Measurements from ENCODE around the gene YWHAQ.

YWHAQ gene

GRCh38 chr2:9630736-9631552 is at the start of gene YWHAQ:
TSS of gene YWHAQ (minus strand) at chr2:9630997. CDS start at chr2:9630452, 545 bp downstream.
- ATAC-seq = peak; percentile 88 to 89

GRCh38 chr2:9680082-9680481 is 49.3 kb upstream of the YWHAQ start:
- ATAC-seq = no peak

- no peak for ATAC-seq
Observed at GRCh38 chr2:9679218-9679617, 48.4 kb upstream of the YWHAQ start.

DNA sequence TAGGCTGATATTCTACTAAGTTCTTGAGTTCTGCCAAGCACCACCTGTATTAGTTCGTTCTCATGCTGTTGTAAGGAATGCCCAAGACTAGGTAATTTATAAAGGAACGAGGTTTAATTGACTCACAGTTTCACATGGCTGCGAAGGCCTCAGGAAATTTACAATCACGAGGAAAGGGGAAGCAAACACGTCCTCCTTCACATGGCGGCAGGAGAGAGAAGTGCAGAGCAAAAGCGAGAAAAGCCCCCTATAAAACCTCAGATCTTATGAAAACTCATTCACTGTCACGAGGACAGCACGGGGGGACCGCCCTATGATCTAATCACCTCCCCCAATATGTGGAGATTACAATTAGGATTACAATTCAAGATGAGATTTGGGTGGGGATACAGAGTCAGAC is 47.7 kb upstream of the YWHAQ start:
- ATAC-seq = no peak

DNA sequence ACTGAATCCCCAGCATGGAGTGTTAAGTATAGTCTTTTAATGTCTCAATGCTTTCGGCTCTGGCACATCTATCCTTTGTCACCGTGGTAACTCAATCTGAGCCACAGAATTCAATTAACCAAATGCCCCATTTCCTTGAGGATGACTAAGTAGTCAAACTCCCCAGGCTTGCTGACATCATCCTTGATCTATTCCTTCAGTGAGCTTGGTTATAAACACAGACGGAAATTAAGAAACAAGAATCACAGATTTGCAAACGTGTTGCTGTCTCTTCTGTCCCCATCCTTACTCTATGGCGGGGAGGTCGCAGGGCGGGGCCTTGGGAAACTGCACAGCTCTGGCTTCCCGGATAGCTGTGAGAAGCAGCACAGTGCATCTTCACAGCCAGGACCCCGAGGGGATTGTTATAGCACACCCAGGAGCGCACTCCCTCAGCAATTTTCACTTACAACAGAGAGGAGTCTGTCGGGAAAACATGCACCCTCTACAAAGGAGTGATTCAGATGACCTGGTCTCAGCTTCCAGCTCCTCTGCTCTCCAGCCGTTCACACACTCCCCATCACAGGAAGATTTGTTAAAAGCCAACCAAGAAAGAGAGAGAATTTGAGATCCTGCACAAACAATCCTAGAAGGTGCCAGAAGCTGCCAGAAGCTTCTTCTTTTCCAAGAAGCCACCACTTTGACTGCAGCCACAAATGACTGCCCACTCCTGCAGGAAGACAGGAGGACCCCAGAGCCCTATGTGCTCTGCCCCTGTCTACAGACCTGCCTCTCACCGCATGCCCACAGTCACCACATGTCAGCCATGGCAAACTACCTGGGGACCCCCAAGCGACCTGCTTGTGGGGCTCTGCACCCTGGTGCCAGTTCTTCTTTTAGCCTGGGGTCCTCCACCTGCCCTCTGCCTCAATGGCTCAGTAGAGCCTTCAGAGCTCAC is 44.9 kb upstream of the YWHAQ start:
- ATAC-seq = peak in 1 of 2 donors; percentile 27

DNA sequence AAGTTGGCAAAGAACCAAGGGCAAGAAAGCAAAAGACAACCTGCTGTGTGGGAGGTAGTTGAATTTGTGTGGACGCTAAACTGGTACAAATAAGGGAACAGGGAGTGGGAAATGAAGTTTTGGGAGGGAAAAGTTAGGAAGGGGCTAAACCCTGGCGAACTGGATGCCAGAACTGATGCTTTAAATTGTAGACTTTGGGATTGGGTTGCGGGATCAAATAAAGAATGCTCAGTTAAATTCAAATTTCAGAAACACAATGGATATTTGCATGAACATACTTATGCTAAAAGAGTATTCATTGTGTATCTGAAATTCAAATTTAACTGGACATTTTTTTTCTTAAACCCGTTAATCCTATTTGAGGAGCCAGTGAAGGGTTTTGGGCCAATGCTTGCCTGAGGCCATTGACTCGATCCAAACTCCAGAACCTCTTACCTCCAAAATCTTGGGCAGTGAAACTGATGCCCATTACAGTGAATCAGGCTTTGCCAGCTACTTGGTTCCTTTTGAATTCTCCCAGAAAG is 44.2 kb upstream of the YWHAQ start:
- ATAC-seq = no peak

- ATAC-seq = no peak
Observed at GRCh38 chr2:9673914-9674481, 43.2 kb upstream of the YWHAQ start.

DNA sequence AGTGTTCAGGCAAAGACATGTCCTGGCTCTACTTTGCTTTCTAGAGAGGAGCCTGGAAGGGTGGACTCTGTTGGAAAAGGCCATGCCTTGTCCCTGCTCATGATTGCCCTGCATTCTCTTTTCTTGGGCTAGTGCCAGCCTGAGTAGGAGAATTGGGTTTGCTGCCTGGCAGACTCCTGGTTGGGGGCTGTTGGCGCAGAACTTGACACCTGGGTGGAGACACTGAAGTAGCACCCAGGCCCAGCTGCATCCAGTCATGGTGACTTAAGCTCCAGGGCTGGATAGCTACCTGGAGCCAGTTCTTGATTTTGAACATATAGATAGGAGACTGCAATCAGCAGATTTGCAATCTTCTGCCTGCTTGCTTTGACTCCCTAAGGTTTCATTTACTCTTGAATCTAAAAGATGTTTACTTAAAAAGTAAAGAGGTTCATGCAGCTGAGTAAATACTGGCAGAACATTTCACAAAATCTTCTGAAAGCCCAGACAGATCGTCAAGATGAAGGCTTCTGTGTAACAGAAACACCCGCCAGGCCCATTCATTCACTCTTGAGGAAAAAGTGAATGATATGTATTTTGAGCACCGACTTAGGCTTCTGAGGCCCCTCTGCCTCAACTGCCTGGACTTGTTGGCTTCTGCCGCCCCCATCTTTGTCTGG is 38.0 kb upstream of the YWHAQ start:
- no peak for ATAC-seq

DNA sequence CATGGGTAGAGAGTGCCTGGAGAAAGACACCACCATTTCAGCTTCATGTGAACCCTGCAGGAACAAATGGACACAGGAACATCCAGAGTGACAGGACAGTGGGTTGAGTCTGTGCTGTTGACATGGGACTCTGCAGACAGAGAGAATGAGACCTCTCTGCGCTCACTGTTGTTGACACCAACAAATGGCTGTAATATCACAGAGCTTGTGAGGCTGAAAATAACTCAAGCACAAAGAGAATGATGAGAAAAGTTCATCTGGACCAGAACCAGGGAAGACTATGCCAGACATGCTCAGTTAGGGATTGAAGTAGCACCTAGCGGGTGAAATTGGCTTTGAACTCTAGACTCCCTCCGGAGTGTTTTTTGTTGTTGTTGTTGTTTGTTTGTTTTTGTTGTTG is 37.0 kb upstream of the YWHAQ start:
- ATAC-seq = no peak

- no peak for ATAC-seq
Observed at GRCh38 chr2:9666306-9666705, 35.5 kb upstream of the YWHAQ start.

DNA sequence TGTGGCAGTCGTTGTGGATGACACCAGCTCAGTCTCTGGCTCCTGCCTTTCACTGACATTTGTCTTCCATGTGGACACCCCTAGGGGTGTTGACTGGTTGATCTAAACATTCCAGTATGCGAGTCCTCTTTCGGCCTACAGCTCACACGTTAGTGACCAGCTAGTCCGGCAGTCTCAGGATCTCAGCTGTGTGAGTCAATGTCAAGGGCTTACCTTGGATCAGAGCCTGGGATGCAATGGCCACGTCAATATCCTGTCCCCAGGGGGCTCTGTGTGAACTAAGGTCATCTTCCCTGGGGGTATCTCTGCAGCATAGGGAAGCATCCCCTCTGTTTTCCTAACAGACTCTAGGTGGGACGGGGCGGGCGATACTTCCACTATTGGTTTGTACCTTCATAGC is 35.1 kb upstream of the YWHAQ start:
- ATAC-seq = no peak

GRCh38 chr2:9664365-9664764 is 33.6 kb upstream of the YWHAQ start:
- ATAC-seq = no peak

DNA sequence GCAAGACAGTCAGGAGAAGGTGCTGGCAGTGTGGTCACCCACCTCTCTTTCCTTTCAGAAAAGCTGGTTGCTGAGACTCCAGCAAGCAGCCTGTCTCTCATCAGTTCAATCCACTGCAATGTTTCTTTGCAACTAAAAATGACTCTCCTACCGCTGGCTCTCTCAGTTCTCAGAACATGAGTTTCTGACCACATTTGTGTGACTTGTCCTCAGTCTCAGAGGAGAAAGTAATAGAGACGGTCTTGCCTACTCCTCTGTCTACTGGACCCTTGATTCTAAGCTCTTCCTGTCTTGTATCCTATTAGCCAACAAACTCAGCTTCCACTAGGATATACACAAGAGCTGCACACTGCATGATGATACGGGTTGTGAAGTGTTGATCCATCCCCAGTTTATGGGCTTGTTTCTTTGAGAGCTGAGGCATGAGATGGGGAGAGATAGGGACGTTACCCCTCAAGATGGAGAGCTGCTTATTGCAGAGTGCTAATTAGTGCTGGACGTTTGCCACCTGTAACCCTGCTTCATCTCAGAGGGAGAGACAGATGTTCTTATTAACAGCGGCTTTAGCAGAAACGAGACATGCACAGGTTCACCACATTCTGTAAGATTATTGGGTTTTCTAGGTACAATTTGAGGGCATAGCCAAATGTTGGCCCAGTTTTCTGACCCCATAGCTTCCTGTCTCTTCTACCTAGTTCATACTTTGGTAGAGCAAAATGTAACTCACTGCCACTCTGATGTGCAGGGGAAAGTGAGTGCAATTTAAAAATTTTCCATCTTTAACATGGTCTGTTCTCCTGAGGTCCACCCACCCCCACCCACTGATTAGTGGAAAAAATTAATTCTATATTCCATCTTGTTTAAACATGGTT is 32.4 kb upstream of the YWHAQ start:
- ATAC-seq = peak; percentile 38 to 41

GRCh38 chr2:9661261-9661660 is 30.5 kb upstream of the YWHAQ start:
- ATAC-seq = no peak

GRCh38 chr2:9660781-9661180 is 30.0 kb upstream of the YWHAQ start:
- ATAC-seq = no peak

- no peak for ATAC-seq
Observed at GRCh38 chr2:9660154-9660553, 29.4 kb upstream of the YWHAQ start.

DNA sequence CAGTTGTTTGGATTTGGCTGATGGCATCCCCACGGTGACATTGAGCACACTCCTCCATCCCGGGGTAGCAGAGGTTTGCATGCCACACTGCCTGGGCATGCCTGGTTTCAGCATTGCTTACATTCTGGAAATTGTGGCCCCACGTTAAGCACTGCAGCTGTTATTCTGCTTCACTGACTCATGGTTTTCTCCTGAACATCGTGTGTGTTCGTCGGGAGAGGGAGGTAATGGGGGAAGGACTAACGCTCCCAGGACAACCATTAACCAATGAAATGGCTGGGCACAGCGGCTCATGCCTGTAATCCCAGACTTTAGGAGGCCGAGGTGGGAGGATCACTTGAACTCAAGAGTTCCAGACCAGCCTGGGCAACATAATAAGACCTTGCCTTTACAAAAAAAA is 28.2 kb upstream of the YWHAQ start:
- no peak for ATAC-seq

- ATAC-seq = no peak
Observed at GRCh38 chr2:9657731-9658130, 26.9 kb upstream of the YWHAQ start.

GRCh38 chr2:9657083-9657482 is 26.3 kb upstream of the YWHAQ start:
- no peak for ATAC-seq

DNA sequence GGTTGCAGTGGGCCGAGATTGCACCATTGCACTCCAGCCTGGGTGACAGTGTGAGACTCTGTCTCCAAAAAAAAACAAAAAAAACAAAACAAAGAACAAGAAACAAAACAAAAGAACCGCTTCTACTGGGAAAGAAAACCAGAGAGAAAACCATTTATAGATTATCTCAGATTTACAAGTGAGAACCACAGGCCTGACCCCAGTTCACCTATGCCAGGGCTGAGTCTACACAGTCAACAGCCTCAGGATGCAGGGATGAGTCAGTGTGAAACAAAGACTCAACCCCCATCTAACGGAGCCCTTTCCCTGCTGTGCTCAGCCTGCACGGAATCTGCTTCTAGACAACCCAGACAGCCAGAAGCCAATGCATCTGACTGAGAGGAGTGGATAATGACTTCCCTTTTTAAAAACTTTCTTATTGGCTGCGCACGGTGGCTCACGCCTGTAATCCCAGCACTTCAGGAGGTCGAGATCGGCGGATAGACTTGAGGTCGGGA is 25.5 kb upstream of the YWHAQ start:
- ATAC-seq = peak; percentile 80 to 85
